SH-SY5Y (cell line): Measurements from ENCODE around the gene LRRC8C.

Experiments used
- GATA2 ChIP-seq: IDR thresholded peaks from 2 replicates; pipeline ENCODE4 v1.6.1; 2011; ENCODE audit warnings: mild to moderate bottlenecking, low read depth, low read length
- GATA3 ChIP-seq: IDR thresholded peaks from 2 replicates; pipeline ENCODE4 v1.6.1; 2011; ENCODE audit warnings: low read depth, mild to moderate bottlenecking, low read length, moderate library complexity

DNA sequence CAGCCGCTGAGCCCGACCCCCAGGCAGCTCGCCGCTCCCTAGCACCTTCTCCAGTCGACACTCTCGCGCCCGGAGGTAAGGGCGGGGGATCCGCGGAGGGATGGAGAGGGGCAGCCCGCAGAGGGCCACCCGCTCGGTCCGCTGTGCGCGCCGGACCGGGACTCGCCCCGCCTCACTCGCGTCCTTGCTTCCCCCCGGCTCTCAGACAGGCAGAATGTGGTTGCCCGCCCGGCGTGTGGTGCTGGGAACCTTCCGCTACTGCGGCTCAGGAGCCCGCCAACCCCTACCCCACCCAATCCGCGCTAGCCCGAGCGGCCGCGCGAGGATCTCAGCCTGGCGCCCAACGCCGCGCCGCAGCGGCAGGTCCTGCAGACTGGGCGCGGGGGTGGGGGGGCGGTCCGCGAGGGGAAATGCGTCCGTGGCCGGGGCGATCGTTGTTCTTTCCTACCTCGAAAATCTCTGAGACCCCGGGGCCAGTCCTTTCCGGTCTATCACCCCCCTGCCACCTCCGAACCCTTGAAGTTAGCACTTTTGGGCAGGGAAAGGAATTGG lies 404 bp downstream of the LRRC8C start:
- TF ChIP-seq GATA2 = no peak
- TF ChIP-seq GATA3 = no peak
